HepG2 (cell line): ENCODE results near the gene CYTH2. TPM values are rescaled to one million over a fixed set of nuclear protein-coding genes. Genes with fewer than 3 reads are reported as not detected.

Experiments
- ARHGAP35 ChIP-seq: sonication (generic); formaldehyde crosslinking; IDR thresholded peaks from 2 replicates; pipeline ENCODE4 v1.9.0; 2022; ENCODE audit warnings: mild to moderate bottlenecking, inconsistent platforms, moderate library complexity, missing genetic modification reagents, borderline replicate concordance
- ATF7-NPFF ChIP-seq: sonication (generic); formaldehyde crosslinking; IDR thresholded peaks from 2 replicates; pipeline ENCODE4 v1.8.1; 2023; ENCODE audit warnings: mild to moderate bottlenecking, low read depth, missing genetic modification reagents, moderate library complexity
- GATAD1 ChIP-seq: IDR thresholded peaks from 2 replicates; pipeline ENCODE4 v1.6.1; 2016; ENCODE audit warnings: missing genetic modification reagents, missing compliant biosample characterization
- KLF12 ChIP-seq: sonication (generic); formaldehyde crosslinking; IDR thresholded peaks from 2 replicates; pipeline ENCODE4 v1.4.0; 2020; ENCODE audit warnings: missing genetic modification reagents, borderline replicate concordance
- MEF2D ChIP-seq: sonication (generic); formaldehyde crosslinking; IDR thresholded peaks from 2 replicates; pipeline ENCODE4 v1.5.1; 2020; ENCODE audit warnings: mild to moderate bottlenecking, missing genetic modification reagents
- SOX13 ChIP-seq, 3 experiments: fragments of 450-650 bp in 1 of 3; sonication (generic) in 1 of 3; formaldehyde crosslinking in 1 of 3; IDR thresholded peaks in 2 of 3; conservative IDR thresholded peaks in 1 of 3; 2 replicates each; pipeline versions ENCODE4 v1.5.0 to v1.6.1; 2016 to 2020; ENCODE audit warnings: antibody characterized with exemption in 1 of 3, mild to moderate bottlenecking in 1 of 3, missing compliant biosample characterization in 1 of 3, missing genetic modification reagents in 1 of 3, moderate library complexity in 1 of 3
- TFE3 ChIP-seq: IDR thresholded peaks from 2 replicates; pipeline ENCODE4 v1.6.1; 2016
- ZBTB10 ChIP-seq: sonication (generic); formaldehyde crosslinking; IDR thresholded peaks from 2 replicates; pipeline ENCODE4 v1.4.0; 2020; ENCODE audit warnings: missing genetic modification reagents, borderline replicate concordance
- ZFYVE20 ChIP-seq: sonication (generic); formaldehyde crosslinking; IDR thresholded peaks from 2 replicates; pipeline ENCODE4 v1.8.0; 2023; ENCODE audit warnings: low read depth, mild to moderate bottlenecking, moderate library complexity, missing genetic modification reagents, borderline replicate concordance
- ZNF18 ChIP-seq: sonication (generic); formaldehyde crosslinking; IDR thresholded peaks from 2 replicates; pipeline ENCODE4 v1.8.0; 2022; ENCODE audit warnings: mild to moderate bottlenecking, missing genetic modification reagents; ENCODE audit not compliant: insufficient replicate concordance
- ZNF180 ChIP-seq: sonication (generic); formaldehyde crosslinking; IDR thresholded peaks from 2 replicates; pipeline ENCODE4 v1.4.0; 2020; ENCODE audit warnings: low read depth, missing genetic modification reagents, borderline replicate concordance
- ZNF256 ChIP-seq: sonication (generic); formaldehyde crosslinking; conservative IDR thresholded peaks from 2 replicates; pipeline ENCODE4 v1.4.0; 2020; ENCODE audit warnings: missing genetic modification reagents
- ZNF414 ChIP-seq: sonication (generic); formaldehyde crosslinking; IDR thresholded peaks from 2 replicates; pipeline ENCODE4 v1.5.0; 2020; ENCODE audit warnings: missing genetic modification reagents
- ZNF430 ChIP-seq: sonication (generic); formaldehyde crosslinking; IDR thresholded peaks from 2 replicates; pipeline ENCODE4 v1.9.0; 2021; ENCODE audit warnings: mild to moderate bottlenecking, missing genetic modification reagents
- ZNF547 ChIP-seq: sonication (generic); formaldehyde crosslinking; IDR thresholded peaks from 2 replicates; pipeline ENCODE4 v1.5.1; 2020; ENCODE audit warnings: mild to moderate bottlenecking, missing genetic modification reagents
- ZNF569 ChIP-seq: sonication (generic); formaldehyde crosslinking; IDR thresholded peaks from 2 replicates; pipeline ENCODE4 v1.5.0; 2020; ENCODE audit warnings: mild to moderate bottlenecking, missing genetic modification reagents, moderate library complexity, borderline replicate concordance
- polyA plus RNA-seq, 8 experiments: library from polyadenylated mRNA; depleted of rRNA in 3 of 8; stranded (reverse) in 7 of 8; unstranded in 1 of 8; fragments of >200 nt; fragmentation: Illumina TruSeq in 4 of 8; extraction: Trizol in 4 of 8; gene quantifications; 2 replicates each; pipeline versions ENCODE4 v1.2.1 to v1.2.3, GENCODE V29; 2011 to 2016; ENCODE audit warnings: low read depth in 4 of 8, missing spikeins in 1 of 8, mixed read lengths in 1 of 8; ENCODE audit not compliant: insufficient read depth in 1 of 8
- total RNA-seq, 5 experiments: library from RNA; depleted of rRNA; stranded (reverse); fragments of >200 nt; fragmentation: Illumina TruSeq; extraction: Trizol; gene quantifications; 2 replicates each; pipeline ENCODE4 v1.2.3, GENCODE V29; 2016; ENCODE audit warnings: low read depth in 1 of 5
- TF ChIP-seq, protein P1 (sequence below): sonication (generic); formaldehyde crosslinking; IDR thresholded peaks from 2 replicates; pipeline ENCODE4 v1.5.1; 2020; ENCODE audit warnings: mild to moderate bottlenecking, missing genetic modification reagents, moderate library complexity
- TF ChIP-seq, protein P2 (sequence below): sonication (generic); formaldehyde crosslinking; IDR thresholded peaks from 2 replicates; pipeline ENCODE4 v1.8.1; 2022; ENCODE audit warnings: mild to moderate bottlenecking, missing genetic modification reagents

CYTH2 gene
- total and polyA plus RNA-seq, 2 of the 13 experiments (the other 11 are each of a cell fraction or from before 2014, with no cell fraction given) = 16.5 to 39.3 TPM

- no peak for TF ChIP-seq ZBTB10
- TF ChIP-seq KLF12 (CRISPR knock-in tag) = peak; percentile 72; the same call in 1 of the 2 replicates
- 0 out of 2 replicates have a peak, but pooled peaks have one; percentile 56 for TF ChIP-seq ZNF256 (CRISPR knock-in tag)
- TF ChIP-seq SOX13 (IDR thresholded peaks at IDR 0.05) = no peak
- peak in 1 of 2 experiments; percentile 74; a peak in 2 of 4 replicates for TF ChIP-seq SOX13 (CRISPR knock-in tag; conservative IDR thresholded peaks at IDR 0.05 in 1 of 2, IDR thresholded peaks at IDR 0.05 in 1 of 2)
- no peak; the same call in 1 of the 2 replicates for TF ChIP-seq MEF2D (CRISPR knock-in tag)
- 0 out of 2 replicates have a peak, but pooled peaks have one; percentile 15 for TF ChIP-seq TFE3
- peak; percentile 89 for TF ChIP-seq ZNF414 (CRISPR knock-in tag)
- no peak for TF ChIP-seq ZFYVE20 (CRISPR knock-in tag)
- no peak for TF ChIP-seq ARHGAP35 (CRISPR knock-in tag)
- peak; percentile 68; the same call in 1 of the 2 replicates for TF ChIP-seq ZNF569 (CRISPR knock-in tag)
- TF ChIP-seq ATF7-NPFF = no peak; the same call in 1 of the 2 replicates
- TF ChIP-seq, protein P1, sequence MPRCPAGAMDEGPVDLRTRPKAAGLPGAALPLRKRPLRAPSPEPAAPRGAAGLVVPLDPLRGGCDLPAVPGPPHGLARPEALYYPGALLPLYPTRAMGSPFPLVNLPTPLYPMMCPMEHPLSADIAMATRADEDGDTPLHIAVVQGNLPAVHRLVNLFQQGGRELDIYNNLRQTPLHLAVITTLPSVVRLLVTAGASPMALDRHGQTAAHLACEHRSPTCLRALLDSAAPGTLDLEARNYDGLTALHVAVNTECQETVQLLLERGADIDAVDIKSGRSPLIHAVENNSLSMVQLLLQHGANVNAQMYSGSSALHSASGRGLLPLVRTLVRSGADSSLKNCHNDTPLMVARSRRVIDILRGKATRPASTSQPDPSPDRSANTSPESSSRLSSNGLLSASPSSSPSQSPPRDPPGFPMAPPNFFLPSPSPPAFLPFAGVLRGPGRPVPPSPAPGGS (CRISPR knock-in tag) = peak; percentile 72; the same call in 1 of the 2 replicates
- TF ChIP-seq ZNF180 (CRISPR knock-in tag) = no peak
- TF ChIP-seq ZNF547 (CRISPR knock-in tag) = peak; percentile 66
- peak; percentile 68 for TF ChIP-seq GATAD1 (CRISPR knock-in tag)
- TF ChIP-seq ZNF18 (CRISPR knock-in tag) = peak; percentile 43
- peak; percentile 82; the same call in 1 of the 2 replicates for TF ChIP-seq ZNF430 (CRISPR knock-in tag)
- TF ChIP-seq, protein P2, sequence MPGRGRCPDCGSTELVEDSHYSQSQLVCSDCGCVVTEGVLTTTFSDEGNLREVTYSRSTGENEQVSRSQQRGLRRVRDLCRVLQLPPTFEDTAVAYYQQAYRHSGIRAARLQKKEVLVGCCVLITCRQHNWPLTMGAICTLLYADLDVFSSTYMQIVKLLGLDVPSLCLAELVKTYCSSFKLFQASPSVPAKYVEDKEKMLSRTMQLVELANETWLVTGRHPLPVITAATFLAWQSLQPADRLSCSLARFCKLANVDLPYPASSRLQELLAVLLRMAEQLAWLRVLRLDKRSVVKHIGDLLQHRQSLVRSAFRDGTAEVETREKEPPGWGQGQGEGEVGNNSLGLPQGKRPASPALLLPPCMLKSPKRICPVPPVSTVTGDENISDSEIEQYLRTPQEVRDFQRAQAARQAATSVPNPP (CRISPR knock-in tag) = 0 out of 2 replicates have a peak, but pooled peaks have one; percentile 61
These were observed at the start of gene CYTH2 (continued) for GRCh38 chr19:48469289-48469881.
